Neural cell (in vitro differentiated cells): ENCODE measurements around the gene TSC1.

Source experiments
- CTCF ChIP-seq: fragments of 450-650 bp; IDR thresholded peaks from 2 replicates; pipeline ENCODE4 v1.5.1; 2014; ENCODE audit warnings: antibody characterized with exemption, mild to moderate bottlenecking, moderate library complexity; ENCODE audit not compliant: poor library complexity, severe bottlenecking
- EP300 ChIP-seq: fragments of 450-650 bp; conservative IDR thresholded peaks from 2 replicates; pipeline ENCODE4 v1.6.1; 2014; ENCODE audit warnings: antibody characterized with exemption, mild to moderate bottlenecking, moderate library complexity; ENCODE audit not compliant: poor library complexity, severe bottlenecking
- EZH2 ChIP-seq: fragments of 200-600, 300-800 bp; shearing (Covaris generic), sonication (generic); IDR thresholded peaks from 2 replicates; pipeline ENCODE4 v1.6.1; 2014; ENCODE audit warnings: antibody characterized with exemption, low read length, borderline replicate concordance, mild to moderate bottlenecking; ENCODE audit not compliant: insufficient read depth, poor library complexity, severe bottlenecking
- MXI1 ChIP-seq: fragments of 450-650 bp; conservative IDR thresholded peaks from 2 replicates; pipeline ENCODE4 v1.6.1; 2014; ENCODE audit warnings: antibody characterized with exemption, mild to moderate bottlenecking; ENCODE audit not compliant: poor library complexity, severe bottlenecking
- POLR2AphosphoS5 ChIP-seq: IDR thresholded peaks from 2 replicates; pipeline ENCODE4 v1.6.1; 2012
- RAD21 ChIP-seq: fragments of 450-650 bp; conservative IDR thresholded peaks from 2 replicates; pipeline ENCODE4 v1.6.1; 2014; ENCODE audit warnings: antibody characterized with exemption, mild to moderate bottlenecking, moderate library complexity
- REST ChIP-seq: IDR thresholded peaks from 2 replicates; pipeline ENCODE4 v1.6.1; 2012; ENCODE audit warnings: borderline replicate concordance
- SMC3 ChIP-seq: fragments of 450-650 bp; conservative IDR thresholded peaks from 2 replicates; pipeline ENCODE4 v1.6.1; 2014; ENCODE audit warnings: antibody characterized with exemption, mild to moderate bottlenecking, moderate library complexity; ENCODE audit not compliant: poor library complexity
- TAF1 ChIP-seq: IDR thresholded peaks from 2 replicates; pipeline ENCODE4 v1.6.1; 2012; ENCODE audit warnings: low read depth

GRCh38 chr9:132985489-132985888 lies 41.1 kb upstream of the TSC1 start:
- no peak for TF ChIP-seq CTCF
- no peak for TF ChIP-seq RAD21
- no peak for TF ChIP-seq REST
- no peak for TF ChIP-seq POLR2AphosphoS5
- TF ChIP-seq EZH2: no peak
- no peak for TF ChIP-seq TAF1
- TF ChIP-seq MXI1: no peak
- no peak for TF ChIP-seq EP300
- no peak for TF ChIP-seq SMC3
